ENCODE results near the gene EBLN2. TPM values are rescaled to one million over a fixed set of nuclear protein-coding genes. Genes with fewer than 3 reads are reported as not detected.

The EBLN2 gene
- total and polyA plus RNA-seq, 9 of the 15 experiments (the other 6 are each of a cell fraction or from before 2014, with no cell fraction given) = 0.39 to 4.6 (median 2.2) TPM

GRCh38 chr3:73049319-73049718 is 12.1 kb upstream of the EBLN2 start:
- H3K9me3 ChIP-seq (replicated peaks; ENCODE audit: control insufficient read depth, insufficient read depth, low read depth, low read length) = no peaks in the 10 kb centered on the region
- intact Hi-C loops (cut with micrococcal nuclease) (no loop called here), in situ Hi-C loops (cut with MboI) (no loop called here)
- ATAC-seq (no peak), FAIRE-seq (no peak), DNase-seq (ENCODE audit: extremely low read depth in 1 of 4, low spot score in 3 of 4) (no peak)
- POLR2A ChIA-PET = no interaction called here
- CTCF ChIA-PET (ENCODE audit: low intra/inter-chr PET ratio) = no interaction called here
- H4K20me1 ChIP-seq (replicated peaks; ENCODE audit: control insufficient read depth, insufficient read depth, low read length) = peaks cover 3% of the 10 kb centered on the region; the same call in 1 of the 2 replicates
- 92% methylated on average over 7 of the region's 10 CpGs for WGBS (ENCODE audit: insufficient coverage, low coverage, missing lambda C conversion rate)
- H3K4me2 ChIP-seq (ENCODE audit: insufficient read depth, low read length) = no peak overlapping the region
- H3K4me1 ChIP-seq (replicated peaks in 1 of 2; ENCODE audit: control insufficient read depth in 2 of 2, insufficient read depth in 2 of 2, low read length in 2 of 2) = no peaks in the 10 kb centered on the region
- H3K36me3 ChIP-seq (ENCODE audit: control insufficient read depth, insufficient read depth, low read length) = peaks cover 40% of the 10 kb centered on the region; the same call in 1 of the 3 replicates
- peaks cover 85% of the 10 kb centered on the region for H3K79me2 ChIP-seq (ENCODE audit: control insufficient read depth, insufficient read depth, low read length)
- H3K4me3 ChIP-seq = no peak overlapping the region
- no peaks in the 10 kb centered on the region for H3K27me3 ChIP-seq (ENCODE audit: control insufficient read depth in 2 of 2, insufficient read depth in 2 of 2, low read length in 2 of 2)
- no peak overlapping the region for H3K9ac ChIP-seq (ENCODE audit: insufficient read depth in 1 of 2, low read depth in 2 of 2, low read length in 2 of 2)
- no peaks in the 10 kb centered on the region for H3K9me1 ChIP-seq (ENCODE audit: control insufficient read depth, insufficient read depth, low read length)
- no TSS peak for BruUV-seq (replicated peaks)
- no peak overlapping the region for H3K27ac ChIP-seq (ENCODE audit: extremely low read depth, low read depth, low read length)
- H2AFZ ChIP-seq (ENCODE audit: low read depth, low read length) = no peak overlapping the region
- TF ChIP-seq ZNF764 (CRISPR knock-in tag; IDR thresholded peaks at IDR 0.05; ENCODE audit: low read depth) (no peak), ELF4 (CRISPR knock-in tag; IDR thresholded peaks at IDR 0.05) (no peak), PURB (CRISPR knock-in tag; IDR thresholded peaks at IDR 0.05; ENCODE audit: low read depth) (no peak), MECOM (CRISPR knock-in tag; IDR thresholded peaks at IDR 0.05) (no peak), MGA (IDR thresholded peaks at IDR 0.05) (no peak), HDAC8 (tag; IDR thresholded peaks at IDR 0.05) (no peak), ZNF644 (tag; IDR thresholded peaks at IDR 0.05; ENCODE audit: low read depth) (no peak)
- TF ChIP-seq, protein P1, sequence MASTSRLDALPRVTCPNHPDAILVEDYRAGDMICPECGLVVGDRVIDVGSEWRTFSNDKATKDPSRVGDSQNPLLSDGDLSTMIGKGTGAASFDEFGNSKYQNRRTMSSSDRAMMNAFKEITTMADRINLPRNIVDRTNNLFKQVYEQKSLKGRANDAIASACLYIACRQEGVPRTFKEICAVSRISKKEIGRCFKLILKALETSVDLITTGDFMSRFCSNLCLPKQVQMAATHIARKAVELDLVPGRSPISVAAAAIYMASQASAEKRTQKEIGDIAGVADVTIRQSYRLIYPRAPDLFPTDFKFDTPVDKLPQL (IDR thresholded peaks at IDR 0.05; ENCODE audit: extremely low read depth, insufficient read length) = no peak
- TF ChIP-seq, protein P2, sequence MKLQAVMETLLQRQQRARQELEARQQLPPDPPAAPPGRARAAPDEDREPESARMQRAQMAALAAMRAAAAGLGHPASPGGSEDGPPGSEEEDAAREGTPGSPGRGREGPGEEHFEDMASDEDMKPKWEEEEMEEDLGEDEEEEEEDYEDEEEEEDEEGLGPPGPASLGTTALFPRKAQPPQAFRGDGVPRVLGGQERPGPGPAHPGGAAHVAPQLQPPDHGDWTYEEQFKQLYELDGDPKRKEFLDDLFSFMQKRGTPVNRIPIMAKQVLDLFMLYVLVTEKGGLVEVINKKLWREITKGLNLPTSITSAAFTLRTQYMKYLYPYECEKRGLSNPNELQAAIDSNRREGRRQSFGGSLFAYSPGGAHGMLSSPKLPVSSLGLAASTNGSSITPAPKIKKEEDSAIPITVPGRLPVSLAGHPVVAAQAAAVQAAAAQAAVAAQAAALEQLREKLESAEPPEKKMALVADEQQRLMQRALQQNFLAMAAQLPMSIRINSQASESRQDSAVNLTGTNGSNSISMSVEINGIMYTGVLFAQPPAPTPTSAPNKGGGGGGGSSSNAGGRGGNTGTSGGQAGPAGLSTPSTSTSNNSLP (IDR thresholded peaks at IDR 0.05; ENCODE audit: borderline replicate concordance, low read depth, low read length) = no peak

Data from K562 (cell line).